Keratinocyte (primary cell): ENCODE results near the gene ZNF549.
"Not testable (repeated sequence)": the region's sequence is repeated elsewhere in the genome, so short reads cannot be mapped to it uniquely, and the experiment has no call there.

Experiments used
- CTCF ChIP-seq, 3 experiments: IDR thresholded peaks in 1 of 3; conservative IDR thresholded peaks in 1 of 3; optimal IDR thresholded peaks in 1 of 3; 2 replicates in 2 of 3; 3 replicates in 1 of 3; pipeline versions ENCODE3 to v1.5.1; 2011; ENCODE audit warnings: low read length in 3 of 3, mild to moderate bottlenecking in 3 of 3, moderate library complexity in 2 of 3, control low read depth in 1 of 3, inconsistent platforms in 1 of 3; ENCODE audit not compliant: insufficient read depth in 2 of 3; ENCODE audit errors: extremely low read depth in 1 of 3
- EZH2 ChIP-seq: IDR thresholded peaks from one replicate; pipeline ENCODE4 v1.6.1; 2012; ENCODE audit warnings: inconsistent platforms, mild to moderate bottlenecking, low read length, moderate library complexity

GRCh38 chr19:57487477-57488298, 39.5 kb upstream of the ZNF549 start, which contains the start of gene ZNF419:
- TF ChIP-seq CTCF (optimal IDR thresholded peaks at IDR 0.05 in 1 of 3, IDR thresholded peaks at IDR 0.05 in 1 of 3, conservative IDR thresholded peaks at IDR 0.05 in 1 of 3; ENCODE audit: extremely low read depth in 1 of 3, insufficient read depth in 2 of 3, low read length in 3 of 3); EZH2: not testable (repeated sequence)
